Measurements from ENCODE around the gene MZT2A. TPM values are rescaled to one million over a fixed set of nuclear protein-coding genes. Genes with fewer than 3 reads are reported as not detected.
"Not testable (repeated sequence)": the region's sequence is repeated elsewhere in the genome, so short reads cannot be mapped to it uniquely, and the experiment has no call there.

The MZT2A gene
- polyA plus RNA-seq, 3 donors: 11.1 to 26.0 (median 13.6) TPM

DNA sequence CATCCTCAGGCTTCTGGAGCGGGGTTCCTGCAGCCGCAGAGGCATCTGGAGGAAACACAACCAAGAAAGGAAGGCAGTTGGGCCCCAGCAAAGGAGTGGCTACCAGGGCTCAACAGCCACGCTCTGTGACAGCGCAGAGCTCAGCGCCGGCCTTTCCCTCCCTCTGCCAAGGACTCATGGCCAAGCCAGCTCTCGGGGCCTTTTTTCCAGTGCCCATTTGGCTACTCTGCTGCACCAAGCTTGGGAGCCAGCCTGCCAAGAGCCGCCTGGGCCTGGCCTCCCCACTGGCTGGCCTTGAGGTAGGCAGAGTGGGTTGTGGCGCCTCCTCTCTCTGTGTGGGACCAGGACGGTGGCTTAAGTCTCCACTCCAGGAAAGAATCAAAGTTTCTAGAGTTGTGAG lies 28.3 kb upstream of the MZT2A start:
- intact Hi-C loops (cut with micrococcal nuclease): no loop called here
- no peaks in the 10 kb centered on the region for H3K9me3 ChIP-seq (replicated peaks in 1 of 2; ENCODE audit: control insufficient read depth in 1 of 2, insufficient read depth in 1 of 2, low read length in 2 of 2)
- no peak overlapping the region for H2AFZ ChIP-seq (ENCODE audit: insufficient read depth, low read depth, low read length, poor library complexity, severe bottlenecking)
- 94% methylated on average over 6 of the region's 10 CpGs for WGBS (ENCODE audit: insufficient coverage)
- no peak overlapping the region for H3K4me3 ChIP-seq (replicated peaks in 1 of 3; ENCODE audit: low read depth in 2 of 3, low read length in 3 of 3)
- H3K27me3 Mint-ChIP-seq (ENCODE audit: low read depth in 3 of 3): peaks cover 0 to 2% (median 2%) of the 10 kb centered on the region in 3 donors
- no peak overlapping the region for H3K4me3 Mint-ChIP-seq
- H3K27me3 ChIP-seq (ENCODE audit: control insufficient read depth in 2 of 2, insufficient read depth in 2 of 2, low read length in 2 of 2): no peaks in the 10 kb centered on the region
- H3K36me3 ChIP-seq (replicated peaks in 1 of 2; ENCODE audit: control insufficient read depth in 1 of 2, insufficient read depth in 2 of 2, low read length in 2 of 2): peaks cover 24 to 47% of the 10 kb centered on the region in 2 donors
- TF ChIP-seq, protein P1, sequence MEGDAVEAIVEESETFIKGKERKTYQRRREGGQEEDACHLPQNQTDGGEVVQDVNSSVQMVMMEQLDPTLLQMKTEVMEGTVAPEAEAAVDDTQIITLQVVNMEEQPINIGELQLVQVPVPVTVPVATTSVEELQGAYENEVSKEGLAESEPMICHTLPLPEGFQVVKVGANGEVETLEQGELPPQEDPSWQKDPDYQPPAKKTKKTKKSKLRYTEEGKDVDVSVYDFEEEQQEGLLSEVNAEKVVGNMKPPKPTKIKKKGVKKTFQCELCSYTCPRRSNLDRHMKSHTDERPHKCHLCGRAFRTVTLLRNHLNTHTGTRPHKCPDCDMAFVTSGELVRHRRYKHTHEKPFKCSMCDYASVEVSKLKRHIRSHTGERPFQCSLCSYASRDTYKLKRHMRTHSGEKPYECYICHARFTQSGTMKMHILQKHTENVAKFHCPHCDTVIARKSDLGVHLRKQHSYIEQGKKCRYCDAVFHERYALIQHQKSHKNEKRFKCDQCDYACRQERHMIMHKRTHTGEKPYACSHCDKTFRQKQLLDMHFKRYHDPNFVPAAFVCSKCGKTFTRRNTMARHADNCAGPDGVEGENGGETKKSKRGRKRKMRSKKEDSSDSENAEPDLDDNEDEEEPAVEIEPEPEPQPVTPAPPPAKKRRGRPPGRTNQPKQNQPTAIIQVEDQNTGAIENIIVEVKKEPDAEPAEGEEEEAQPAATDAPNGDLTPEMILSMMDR (IDR thresholded peaks at IDR 0.05): no peak
- no peak overlapping the region for H3K9ac ChIP-seq (ENCODE audit: insufficient read depth, low read length, poor library complexity, severe bottlenecking)
- no peaks in the 10 kb centered on the region for H4K20me1 ChIP-seq (ENCODE audit: insufficient read depth, low read length)
- peaks cover 26 to 56% of the 10 kb centered on the region in 2 donors for H3K36me3 Mint-ChIP-seq
- H3K4me2 ChIP-seq (replicated peaks; ENCODE audit: extremely low read depth, low read length, poor library complexity, severe bottlenecking): no peak overlapping the region
- peak overlapping the region in 1 of 7 donors; percentile 13 for H3K27ac Mint-ChIP-seq
- H3K9me3 Mint-ChIP-seq: peaks cover 0 to 2% (median 0%) of the 10 kb centered on the region in 7 donors
- H3K27ac ChIP-seq (ENCODE audit: low read depth in 1 of 2, low read length in 2 of 2): no peak overlapping the region
- DNase-seq: no peak
- H3K4me1 Mint-ChIP-seq: no peaks in the 10 kb centered on the region
- H3K4me1 ChIP-seq (ENCODE audit: control insufficient read depth in 1 of 2, insufficient read depth in 2 of 2, low read length in 2 of 2): no peaks in the 10 kb centered on the region
- no peaks in the 10 kb centered on the region for H3K79me2 ChIP-seq (ENCODE audit: insufficient read depth, low read length)

DNA sequence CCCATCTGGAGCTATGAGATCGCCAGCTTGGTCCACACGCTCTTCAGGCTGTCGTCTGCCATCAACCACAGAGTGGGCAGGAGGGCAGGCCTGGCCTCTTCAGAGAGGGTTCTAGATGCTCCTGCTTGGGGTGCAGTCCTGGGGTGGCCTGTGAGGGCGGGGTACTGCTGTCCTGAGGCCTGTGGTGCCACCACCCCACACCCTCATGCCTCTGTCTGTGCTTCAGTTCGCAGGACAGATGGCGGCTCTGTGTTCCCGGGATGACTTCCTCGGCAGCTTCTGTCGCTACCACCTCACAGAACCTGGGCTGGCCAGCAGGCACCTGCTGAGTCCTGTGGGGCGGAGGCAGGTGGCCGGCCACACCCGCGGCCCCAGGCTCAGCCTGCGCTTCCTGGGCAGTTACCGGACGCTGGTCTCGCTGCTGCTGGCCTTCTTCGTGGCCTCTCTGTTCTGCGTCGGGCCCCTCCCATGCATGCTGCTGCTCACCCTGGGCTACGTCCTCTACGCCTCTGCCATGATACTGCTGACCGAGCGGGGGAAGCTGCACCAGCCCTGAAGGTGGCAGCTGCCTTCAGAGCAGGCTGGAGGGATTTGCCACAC lies 27.8 kb upstream of the MZT2A start:
- H3K9me3 Mint-ChIP-seq; H3K79me2 ChIP-seq (ENCODE audit: insufficient read depth, low read length); H3K4me1 Mint-ChIP-seq; H3K4me3 Mint-ChIP-seq; H3K9ac ChIP-seq (ENCODE audit: insufficient read depth, low read length, poor library complexity, severe bottlenecking); H3K27ac Mint-ChIP-seq; H3K27ac ChIP-seq (ENCODE audit: low read depth in 1 of 2, low read length in 2 of 2); H4K20me1 ChIP-seq (ENCODE audit: insufficient read depth, low read length); H3K4me3 ChIP-seq (replicated peaks in 1 of 3; ENCODE audit: low read depth in 2 of 3, low read length in 3 of 3); intact Hi-C loops (cut with micrococcal nuclease); H3K9me3 ChIP-seq (replicated peaks in 1 of 2; ENCODE audit: control insufficient read depth in 1 of 2, insufficient read depth in 1 of 2, low read length in 2 of 2); H3K4me1 ChIP-seq (ENCODE audit: control insufficient read depth in 1 of 2, insufficient read depth in 2 of 2, low read length in 2 of 2); DNase-seq; H3K27me3 ChIP-seq (ENCODE audit: control insufficient read depth in 2 of 2, insufficient read depth in 2 of 2, low read length in 2 of 2); H3K27me3 Mint-ChIP-seq (ENCODE audit: low read depth in 3 of 3); H3K4me2 ChIP-seq (replicated peaks; ENCODE audit: extremely low read depth, low read length, poor library complexity, severe bottlenecking); H2AFZ ChIP-seq (ENCODE audit: insufficient read depth, low read depth, low read length, poor library complexity, severe bottlenecking): not testable (repeated sequence)
- peaks cover 26 to 58% of the 10 kb centered on the region in 2 donors for H3K36me3 Mint-ChIP-seq
- peaks cover 24 to 47% of the 10 kb centered on the region in 2 donors for H3K36me3 ChIP-seq (replicated peaks in 1 of 2; ENCODE audit: control insufficient read depth in 1 of 2, insufficient read depth in 2 of 2, low read length in 2 of 2)
- WGBS (ENCODE audit: insufficient coverage): 91% methylated on average over 14 of the region's 24 CpGs
